Kidney tubule cell (primary cell): ENCODE results near the gene AHNAK.

Source experiments
- DNase-seq: peaks from one replicate; pipeline ENCODE4 v3.0.0-alpha.2; 2018; ENCODE audit warnings: low spot score

The AHNAK gene

GRCh38 chr11:62433141-62433903 is 113.3 kb downstream of the AHNAK start:
- peak; percentile 63 for DNase-seq

- DNase-seq: peak; percentile 91
Measured at GRCh38 chr11:62432695-62433094, 113.9 kb downstream of the AHNAK start.

DNA sequence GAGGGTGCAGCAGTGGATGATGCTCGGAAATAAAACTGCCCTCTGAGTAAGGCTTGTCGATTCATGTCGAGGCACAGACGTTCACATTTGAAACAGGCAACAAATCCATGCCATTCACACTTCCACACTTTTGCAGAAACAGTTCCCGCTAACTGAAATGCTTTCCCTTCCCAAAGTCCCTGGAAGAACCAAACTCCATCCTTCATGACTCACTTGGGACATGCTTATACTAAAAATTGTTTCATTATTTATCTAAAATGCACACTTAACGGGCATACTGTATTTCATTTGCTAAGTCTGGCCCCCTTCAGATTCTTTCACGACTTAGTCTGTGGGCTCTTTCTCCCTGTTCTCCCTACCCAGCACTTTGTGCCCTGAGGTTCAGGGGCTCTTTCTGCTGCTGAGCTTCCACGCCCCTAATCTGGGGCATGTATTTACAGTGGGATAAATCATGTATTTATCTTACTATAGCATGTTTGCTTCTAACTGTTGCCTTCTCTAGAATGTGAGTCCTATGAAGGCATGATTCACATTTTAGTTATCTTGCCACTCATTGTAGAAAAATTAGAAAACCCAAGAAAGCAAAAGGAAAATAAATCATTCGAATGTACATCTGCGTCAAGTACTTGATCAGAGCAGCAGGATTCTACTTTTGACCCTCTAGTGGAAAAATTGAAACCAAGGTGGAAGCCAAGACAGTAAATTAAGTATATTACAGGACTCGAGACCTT is 115.3 kb downstream of the AHNAK start:
- DNase-seq: peak; percentile 67

- DNase-seq: no peak
Measured at GRCh38 chr11:62430425-62430824, 116.2 kb downstream of the AHNAK start.

- no peak for DNase-seq
Measured at GRCh38 chr11:62428871-62429560, 117.6 kb downstream of the AHNAK start.

GRCh38 chr11:62427630-62428233 is 118.9 kb downstream of the AHNAK start:
- DNase-seq: peak; percentile 47

- DNase-seq: no peak
Measured at GRCh38 chr11:62423012-62423411, 123.6 kb downstream of the AHNAK start.

- no peak for DNase-seq
Measured at GRCh38 chr11:62421996-62422395, 124.6 kb downstream of the AHNAK start.

GRCh38 chr11:62420882-62421281 is 125.7 kb downstream of the AHNAK start:
- DNase-seq: no peak

GRCh38 chr11:62419943-62420342 is 126.7 kb downstream of the AHNAK start:
- DNase-seq: no peak

DNA sequence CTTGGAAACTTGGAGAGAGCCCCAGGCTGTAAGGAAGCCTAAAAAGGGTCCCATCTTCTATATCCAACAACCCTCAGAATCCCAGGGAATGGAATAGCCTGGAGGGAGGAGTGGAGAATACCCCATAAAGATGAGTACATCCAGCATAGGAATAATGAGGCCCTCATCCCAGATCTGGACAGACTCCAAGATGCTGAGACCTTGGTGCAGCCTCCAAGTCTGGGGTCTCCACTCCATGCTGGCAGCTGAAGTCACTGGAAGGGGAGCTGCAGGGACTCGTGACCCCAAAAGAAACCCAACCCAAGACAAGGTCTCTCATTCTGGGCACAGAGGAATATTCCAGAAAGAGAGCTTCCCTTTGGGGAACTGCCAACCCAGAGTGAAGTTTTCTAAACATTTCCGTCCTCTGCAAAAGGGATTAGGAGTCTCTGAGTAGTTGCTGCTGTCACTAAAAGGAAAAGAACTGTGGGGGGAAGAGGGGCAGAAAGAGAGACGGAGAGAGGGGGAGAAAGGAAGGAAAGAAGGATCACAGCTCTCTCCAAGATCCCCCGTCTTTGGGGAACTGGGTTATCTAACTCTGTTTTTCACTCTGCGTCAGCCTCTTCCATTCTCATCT is 127.2 kb downstream of the AHNAK start:
- DNase-seq: no peak

GRCh38 chr11:62418733-62419132 is 127.9 kb downstream of the AHNAK start, which contains the start of gene SCGB1A1:
Gene SCGB1A1, plus strand, starts transcription at chr11:62419033. Its CDS starts 63 bp downstream, at chr11:62419096.
- DNase-seq: no peak

- no peak for DNase-seq
Measured at GRCh38 chr11:62418136-62418535, 128.5 kb downstream of the AHNAK start.

- DNase-seq: peak; percentile 31
Measured at GRCh38 chr11:62416596-62416995, 130.0 kb downstream of the AHNAK start.

DNA sequence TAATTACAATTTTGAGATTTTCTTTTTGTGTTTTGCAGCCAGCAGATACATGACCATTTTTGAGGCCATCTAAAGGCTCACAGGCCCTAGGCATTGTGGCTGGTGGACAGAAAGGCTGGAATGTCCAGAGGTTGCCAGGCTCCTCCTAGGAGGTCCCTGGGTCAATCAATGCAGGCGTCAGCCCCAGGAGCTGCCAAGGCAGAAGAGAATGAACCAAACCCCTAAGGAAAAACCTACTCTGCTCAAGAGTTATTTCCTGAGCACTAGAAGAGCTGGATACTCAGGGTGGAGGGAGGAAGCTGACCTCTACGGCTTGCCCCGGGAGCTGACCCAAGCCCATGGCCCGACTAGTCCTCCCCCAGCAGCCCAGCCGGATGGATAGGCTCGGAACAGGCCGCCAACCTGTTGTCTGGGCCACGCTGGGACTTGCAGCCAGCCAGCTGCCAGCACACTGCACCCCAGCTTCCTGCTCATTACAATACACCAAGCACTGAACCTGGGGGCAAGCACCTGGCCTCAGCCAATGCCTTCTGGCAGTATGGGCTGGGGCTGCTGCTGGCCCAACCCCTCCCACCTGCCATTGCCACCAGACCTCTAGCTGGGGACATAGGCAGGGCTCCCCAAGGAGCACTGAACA is 133.4 kb downstream of the AHNAK start:
- DNase-seq: no peak

DNA sequence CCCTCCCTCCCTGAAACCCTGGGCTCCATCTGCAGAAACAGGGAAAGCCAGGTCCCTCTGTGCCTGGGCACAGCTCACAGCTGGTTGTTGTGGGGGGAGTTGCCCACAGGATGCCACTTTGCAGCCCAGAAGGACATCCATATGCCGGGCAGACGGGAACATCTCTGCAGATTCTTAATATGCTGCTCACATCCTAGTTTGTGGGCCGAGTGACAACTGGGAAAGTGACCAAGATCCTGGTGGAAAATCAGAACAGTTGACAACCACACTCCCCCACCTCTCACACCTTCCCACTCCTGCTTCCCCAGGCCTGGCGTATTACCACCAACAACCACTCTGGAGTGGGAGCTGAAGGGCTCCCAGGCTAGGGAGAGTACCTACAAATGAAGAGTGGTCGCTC is 135.1 kb downstream of the AHNAK start:
- DNase-seq: no peak

- no peak for DNase-seq
Measured at GRCh38 chr11:62410972-62411371, 135.6 kb downstream of the AHNAK start.

DNA sequence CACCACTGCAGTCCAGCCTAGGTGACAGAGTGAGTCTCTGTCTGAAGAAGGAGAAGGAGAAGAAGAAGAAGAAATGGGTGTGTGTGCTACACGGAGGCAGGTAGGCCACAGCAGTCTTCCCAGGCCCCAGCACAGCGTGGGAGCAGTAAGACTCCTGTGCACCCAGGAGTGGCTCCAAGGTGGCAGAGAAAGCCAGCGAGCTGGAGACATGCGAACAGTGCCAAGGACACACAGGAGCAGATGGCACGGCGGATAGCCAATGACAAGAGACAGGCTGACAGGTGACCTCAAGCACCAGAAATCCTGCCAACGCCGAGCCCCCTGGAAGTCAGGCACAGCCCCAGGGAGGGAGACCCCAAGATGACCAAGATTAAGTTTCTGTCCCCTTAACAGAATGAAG is 136.8 kb downstream of the AHNAK start:
- no peak for DNase-seq

GRCh38 chr11:62406034-62406433 is 140.6 kb downstream of the AHNAK start:
- DNase-seq: no peak

GRCh38 chr11:62404901-62405300 is 141.7 kb downstream of the AHNAK start:
- no peak for DNase-seq

GRCh38 chr11:62404435-62404834 is 142.2 kb downstream of the AHNAK start:
- DNase-seq: no peak
